ENCODE measurements around the gene PIM3.

Gene PIM3

DNA sequence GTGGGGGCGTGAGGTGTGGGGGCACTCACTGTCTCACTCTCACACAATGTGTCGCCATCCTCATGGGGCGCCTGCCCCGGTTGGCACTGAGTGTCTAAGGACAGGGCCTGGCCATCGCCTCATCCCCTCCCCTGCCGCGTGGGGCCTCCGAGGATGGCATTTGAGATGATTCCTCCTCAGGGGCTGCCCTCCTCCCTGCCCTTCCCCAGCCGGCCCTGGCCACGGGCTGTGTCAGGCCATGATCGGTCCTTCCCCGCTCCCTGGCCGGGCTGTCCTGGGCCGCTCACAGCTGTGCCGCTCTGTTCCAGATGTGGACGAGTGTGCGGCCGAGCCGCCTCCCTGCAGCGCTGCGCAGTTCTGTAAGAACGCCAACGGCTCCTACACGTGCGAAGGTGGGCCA is 37.6 kb upstream of the PIM3 start:
- peaks cover 31% of the 10 kb centered on the region for H3K36me3 Mint-ChIP-seq (ENCODE audit: low read depth)
- no peak overlapping the region for H3K27ac Mint-ChIP-seq
- H3K4me3 Mint-ChIP-seq: no peak overlapping the region
- peaks cover 21% of the 10 kb centered on the region for H3K4me1 Mint-ChIP-seq (ENCODE audit: low read depth)
- H3K9me3 Mint-ChIP-seq: no peaks in the 10 kb centered on the region
- H3K27me3 Mint-ChIP-seq (ENCODE audit: low read depth): no peaks in the 10 kb centered on the region

DNA sequence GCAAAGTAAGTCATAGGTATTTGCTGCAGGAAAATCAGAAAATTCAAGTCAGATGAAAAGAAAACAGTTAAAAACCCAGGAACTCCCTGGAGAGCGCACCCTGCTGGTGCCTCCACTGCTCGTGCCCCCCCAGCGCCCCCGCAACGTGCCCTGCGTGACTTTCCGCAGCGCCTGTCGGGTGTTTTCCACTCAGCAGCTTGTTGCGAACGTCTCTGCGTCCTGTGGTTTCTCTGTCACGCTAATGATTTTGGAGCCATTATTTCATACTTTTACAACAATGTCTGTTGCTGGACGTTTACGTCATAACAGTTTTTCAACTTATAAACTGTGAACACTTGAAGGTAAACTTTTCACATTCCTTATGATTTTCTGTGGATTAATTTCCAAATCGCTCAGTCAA is 37.1 kb upstream of the PIM3 start:
- H3K27me3 Mint-ChIP-seq (ENCODE audit: low read depth): no peaks in the 10 kb centered on the region

DNA sequence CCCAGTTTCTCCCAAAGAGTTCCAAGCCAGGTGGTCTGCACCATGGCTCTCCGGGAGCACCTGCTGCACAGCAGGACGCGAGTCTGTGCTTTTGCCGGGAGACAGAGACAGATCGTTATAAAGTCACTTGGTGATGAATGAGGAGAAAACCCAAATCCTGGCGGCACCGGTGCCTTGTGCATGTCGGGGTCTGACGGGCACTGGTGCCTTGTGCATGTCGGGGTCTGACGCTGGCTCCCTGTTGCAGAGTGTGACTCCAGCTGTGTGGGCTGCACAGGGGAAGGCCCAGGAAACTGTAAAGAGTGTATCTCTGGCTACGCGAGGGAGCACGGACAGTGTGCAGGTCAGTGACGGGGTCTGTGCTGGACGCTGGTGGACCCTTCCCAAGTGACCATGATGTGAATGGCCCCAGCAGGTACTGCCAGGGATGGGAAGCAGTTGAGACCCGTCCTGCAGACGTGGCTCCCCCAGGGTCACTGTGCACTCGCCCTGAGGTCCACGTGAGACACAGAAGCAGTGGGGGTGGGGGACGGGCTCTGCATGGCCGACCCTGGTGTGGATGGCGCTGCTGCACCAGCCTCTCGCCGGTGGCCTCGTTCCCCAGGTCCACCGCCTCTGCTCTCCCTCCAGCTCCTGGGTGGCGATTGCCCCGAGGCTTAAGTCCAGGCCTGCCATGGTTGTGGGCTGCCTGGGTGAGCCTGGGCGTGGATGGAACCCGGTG is 36.3 kb upstream of the PIM3 start:
- H3K27me3 Mint-ChIP-seq (ENCODE audit: low read depth): no peaks in the 10 kb centered on the region
- peaks cover 21% of the 10 kb centered on the region for H3K4me1 Mint-ChIP-seq (ENCODE audit: low read depth)
- no peaks in the 10 kb centered on the region for H3K9me3 Mint-ChIP-seq
- no peak overlapping the region for H3K4me3 Mint-ChIP-seq
- H3K27ac Mint-ChIP-seq: no peak overlapping the region
- peaks cover 31% of the 10 kb centered on the region for H3K36me3 Mint-ChIP-seq (ENCODE audit: low read depth)

More for the DNA sequence above, 37.1 kb upstream of the PIM3 start:
- Mint-ChIP-seq H3K27ac (no peak overlapping the region), H3K9me3 (no peaks in the 10 kb centered on the region), H3K4me1 (ENCODE audit: low read depth) (peaks cover 21% of the 10 kb centered on the region), H3K4me3 (no peak overlapping the region), H3K36me3 (ENCODE audit: low read depth) (peaks cover 31% of the 10 kb centered on the region)

DNA sequence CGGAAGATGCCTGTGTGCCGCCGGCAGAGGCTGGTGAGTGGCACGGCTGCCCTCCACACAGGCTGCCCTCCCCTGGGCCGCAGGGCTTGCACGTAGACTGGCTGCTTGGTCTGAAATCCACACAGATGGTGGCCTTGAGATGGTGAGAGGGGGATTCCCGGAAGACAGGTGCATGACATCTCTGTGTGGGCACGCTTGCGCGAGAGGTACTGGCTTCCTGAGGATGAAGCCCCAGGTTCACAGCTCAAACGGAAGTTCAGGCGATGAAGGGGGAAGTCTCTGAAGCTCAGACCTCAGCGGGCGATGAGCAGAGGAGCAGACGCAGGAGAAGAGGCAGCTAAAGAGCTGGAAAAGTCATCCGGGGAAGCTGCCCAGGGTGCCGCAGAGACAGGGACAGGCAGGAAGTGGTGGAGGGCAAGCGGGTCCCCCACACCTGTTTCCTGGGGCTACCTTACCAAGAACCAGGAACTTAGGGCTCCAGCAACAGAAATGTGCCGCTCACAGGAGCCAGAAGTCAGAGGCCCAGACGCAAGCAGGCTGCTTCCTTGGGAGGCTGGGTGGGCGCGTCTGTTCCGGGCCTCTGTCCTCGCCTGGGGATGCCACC is 34.9 kb upstream of the PIM3 start:
- peak overlapping the region; percentile 81 for H3K4me3 Mint-ChIP-seq
- no peaks in the 10 kb centered on the region for H3K9me3 Mint-ChIP-seq
- peak overlapping the region; percentile 97 for H3K27ac Mint-ChIP-seq
- H3K4me1 Mint-ChIP-seq (ENCODE audit: low read depth): peaks cover 14% of the 10 kb centered on the region
- no peaks in the 10 kb centered on the region for H3K27me3 Mint-ChIP-seq (ENCODE audit: low read depth)
- H3K36me3 Mint-ChIP-seq (ENCODE audit: low read depth): peaks cover 21% of the 10 kb centered on the region

DNA sequence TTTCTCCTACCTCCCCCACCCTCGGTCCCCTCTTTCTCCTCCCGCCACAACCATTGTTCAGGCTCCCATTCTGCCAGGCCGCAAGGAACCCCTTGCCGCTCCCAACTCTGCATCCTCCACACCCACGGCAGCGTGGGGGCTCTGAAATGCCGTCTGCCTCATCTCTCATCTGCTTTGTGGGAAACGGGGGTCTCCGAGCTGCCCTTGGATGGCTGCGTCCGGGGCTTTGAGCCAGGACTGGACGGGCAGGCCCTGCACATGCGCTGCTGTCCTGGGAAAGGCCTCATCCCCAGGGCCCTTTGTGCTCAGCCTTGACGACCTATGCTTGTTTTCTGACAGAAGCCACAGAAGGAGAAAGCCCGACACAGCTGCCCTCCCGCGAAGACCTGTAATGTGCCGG is 33.7 kb upstream of the PIM3 start:
- Mint-ChIP-seq H3K4me3 (no peak overlapping the region), H3K9me3 (no peaks in the 10 kb centered on the region), H3K27me3 (ENCODE audit: low read depth) (no peaks in the 10 kb centered on the region), H3K36me3 (ENCODE audit: low read depth) (peaks cover 17% of the 10 kb centered on the region), H3K4me1 (ENCODE audit: low read depth) (peaks cover 21% of the 10 kb centered on the region), H3K27ac (peak overlapping the region; percentile 83)

- Mint-ChIP-seq H3K9me3 (no peaks in the 10 kb centered on the region), H3K27ac (peak overlapping the region; percentile 83), H3K27me3 (ENCODE audit: low read depth) (no peaks in the 10 kb centered on the region), H3K36me3 (ENCODE audit: low read depth) (peaks cover 17% of the 10 kb centered on the region), H3K4me1 (ENCODE audit: low read depth) (peaks cover 21% of the 10 kb centered on the region), H3K4me3 (no peak overlapping the region)
Observed at GRCh38 chr22:49927483-49928184, 32.9 kb upstream of the PIM3 start.

DNA sequence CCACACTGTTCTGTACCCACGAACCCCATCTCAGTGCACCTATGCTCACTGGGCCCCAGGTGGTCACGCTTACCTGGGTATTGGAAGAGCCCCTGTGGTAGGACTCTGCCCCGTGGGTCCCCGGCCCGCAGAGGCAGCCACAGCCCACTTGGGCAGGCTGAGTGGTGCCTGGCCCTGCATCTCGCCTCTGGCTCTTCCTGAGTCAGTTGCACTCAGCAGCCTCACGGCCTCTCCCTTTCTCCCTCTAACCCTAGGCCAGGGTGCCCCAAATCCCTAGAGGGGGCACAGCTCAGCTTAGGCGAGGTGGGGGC is 32.4 kb upstream of the PIM3 start:
- Mint-ChIP-seq H3K9me3 (no peaks in the 10 kb centered on the region), H3K27ac (peak overlapping the region; percentile 63), H3K27me3 (ENCODE audit: low read depth) (no peaks in the 10 kb centered on the region), H3K4me3 (no peak overlapping the region), H3K36me3 (ENCODE audit: low read depth) (peaks cover 17% of the 10 kb centered on the region), H3K4me1 (ENCODE audit: low read depth) (peaks cover 23% of the 10 kb centered on the region)

DNA sequence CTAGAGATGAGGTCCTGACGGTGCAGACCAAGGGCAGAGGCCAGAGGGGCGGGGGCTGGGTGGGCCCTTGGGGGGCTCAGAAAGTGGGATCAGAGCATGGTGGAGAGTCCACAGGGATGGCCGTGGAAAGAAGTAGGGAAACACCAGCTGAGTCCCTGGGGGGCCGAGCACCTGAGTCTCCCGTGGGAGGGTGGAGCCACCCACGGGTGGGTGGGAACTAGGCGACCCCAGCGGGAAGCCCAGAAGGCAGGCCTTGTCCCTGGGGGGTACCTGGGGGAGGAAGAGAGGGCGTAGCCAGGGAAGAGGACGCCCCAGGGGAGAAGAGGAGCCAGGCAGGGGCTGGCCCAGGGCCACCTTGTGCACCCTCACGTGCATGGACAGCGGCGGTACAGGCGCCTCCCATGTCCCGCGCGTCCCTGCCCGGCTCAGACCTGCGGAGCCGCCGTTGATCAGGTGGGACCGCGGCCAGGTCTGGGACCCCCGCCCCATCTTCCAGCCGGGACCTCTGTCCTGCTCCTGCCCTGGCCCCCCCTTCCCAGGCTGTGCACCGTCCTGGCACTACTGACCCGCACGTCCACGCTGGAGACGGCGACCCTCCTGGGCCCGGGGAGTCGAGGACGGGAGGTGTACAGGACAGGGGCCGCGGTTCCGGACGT is 31.9 kb upstream of the PIM3 start:
- Mint-ChIP-seq H3K4me1 (ENCODE audit: low read depth) (peaks cover 26% of the 10 kb centered on the region), H3K27ac (peak overlapping the region; percentile 15), H3K9me3 (no peaks in the 10 kb centered on the region), H3K27me3 (ENCODE audit: low read depth) (no peaks in the 10 kb centered on the region), H3K4me3 (no peak overlapping the region), H3K36me3 (ENCODE audit: low read depth) (peaks cover 15% of the 10 kb centered on the region)

- H3K4me3 Mint-ChIP-seq: no peak overlapping the region
- peaks cover 29% of the 10 kb centered on the region for H3K4me1 Mint-ChIP-seq (ENCODE audit: low read depth)
- H3K27me3 Mint-ChIP-seq (ENCODE audit: low read depth): no peaks in the 10 kb centered on the region
- H3K27ac Mint-ChIP-seq: no peak overlapping the region
- H3K36me3 Mint-ChIP-seq (ENCODE audit: low read depth): peaks cover 15% of the 10 kb centered on the region
- H3K9me3 Mint-ChIP-seq: no peaks in the 10 kb centered on the region
Observed at GRCh38 chr22:49929211-49929979, 31.2 kb upstream of the PIM3 start.

GRCh38 chr22:49929994-49930575 is 30.5 kb upstream of the PIM3 start:
- Mint-ChIP-seq H3K27ac (no peak overlapping the region), H3K27me3 (ENCODE audit: low read depth) (no peaks in the 10 kb centered on the region), H3K4me1 (ENCODE audit: low read depth) (peaks cover 29% of the 10 kb centered on the region), H3K9me3 (no peaks in the 10 kb centered on the region), H3K36me3 (ENCODE audit: low read depth) (peaks cover 14% of the 10 kb centered on the region), H3K4me3 (no peak overlapping the region)

DNA sequence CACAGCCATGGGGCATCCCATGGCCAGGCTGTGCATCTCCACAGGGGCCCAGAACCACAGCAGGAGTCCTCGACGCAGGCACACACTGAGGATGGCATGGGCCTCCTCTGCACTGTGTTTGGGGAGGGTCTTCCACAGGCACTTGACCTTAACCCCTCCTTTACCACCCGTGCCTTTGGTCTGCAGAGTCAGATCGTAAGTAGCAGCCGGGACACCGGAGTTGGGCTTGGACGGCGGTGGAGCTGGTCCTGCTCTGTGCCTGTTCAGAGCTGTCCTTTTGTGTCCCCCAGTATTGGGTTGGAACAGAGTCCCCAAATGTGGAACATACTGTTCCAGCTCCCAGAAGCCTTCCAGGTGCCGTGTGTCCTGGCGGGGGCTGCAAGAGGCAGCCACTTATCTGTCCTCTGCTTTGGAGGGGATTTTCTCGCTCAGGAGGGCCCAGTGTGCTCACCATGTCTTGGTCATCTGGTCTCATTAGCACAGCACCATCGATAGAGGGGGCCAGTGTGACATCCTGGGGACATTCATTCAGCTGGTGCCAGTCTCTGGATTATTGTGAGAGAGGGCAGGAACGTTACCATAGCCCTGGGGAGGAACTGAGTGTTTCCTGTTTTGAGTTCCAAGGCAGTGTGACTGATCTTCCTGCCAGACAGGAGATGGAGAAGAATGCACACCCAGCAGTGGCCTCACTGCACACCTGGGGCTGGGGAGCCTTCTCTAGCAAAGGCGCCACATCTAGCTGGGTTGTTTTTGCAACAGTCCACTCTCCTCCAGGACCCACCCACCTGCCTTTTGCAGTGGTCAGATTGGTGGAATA is 29.8 kb upstream of the PIM3 start:
- Mint-ChIP-seq H3K4me3 (peak overlapping the region; percentile 51), H3K36me3 (ENCODE audit: low read depth) (peaks cover 8% of the 10 kb centered on the region), H3K4me1 (ENCODE audit: low read depth) (peaks cover 22% of the 10 kb centered on the region), H3K27ac (peak overlapping the region; percentile 71), H3K9me3 (no peaks in the 10 kb centered on the region), H3K27me3 (ENCODE audit: low read depth) (no peaks in the 10 kb centered on the region)

GRCh38 chr22:49933236-49934159 is 27.1 kb upstream of the PIM3 start:
- Mint-ChIP-seq H3K4me3 (peak overlapping the region; percentile 66), H3K36me3 (ENCODE audit: low read depth) (no peaks in the 10 kb centered on the region), H3K4me1 (ENCODE audit: low read depth) (peaks cover 21% of the 10 kb centered on the region), H3K27me3 (ENCODE audit: low read depth) (no peaks in the 10 kb centered on the region), H3K27ac (peak overlapping the region; percentile 73), H3K9me3 (no peaks in the 10 kb centered on the region)
